Stimulated activated naive CD8-positive, alpha-beta T cell treated with anti-CD3 and anti-CD28 coated beads, Interleukin-15, Interleukin-2, amounts not matched to agents 100 ng/mL and 50 ng/mL, for 24 hours (primary cell): Measurements from ENCODE around the gene ZNF502.
"Not testable (repeated sequence)": the region's sequence is repeated elsewhere in the genome, so short reads cannot be mapped to it uniquely, and the experiment has no call there.

Experiments used
- H3K27ac Mint-ChIP-seq: one replicate; pipeline ENCODE4 v1.8.0; 2021; ENCODE audit warnings: mild to moderate bottlenecking, mixed read lengths
- H3K27me3 Mint-ChIP-seq: one replicate; pipeline ENCODE4 v1.8.0; 2021; ENCODE audit warnings: mixed read lengths
- H3K36me3 Mint-ChIP-seq: one replicate; pipeline ENCODE4 v1.8.0; 2021; ENCODE audit warnings: low read depth, mixed read lengths
- H3K4me1 Mint-ChIP-seq: one replicate; pipeline ENCODE4 v1.8.0; 2021; ENCODE audit warnings: low read depth, mixed read lengths
- H3K4me3 Mint-ChIP-seq: one replicate; pipeline ENCODE4 v1.8.0; 2021; ENCODE audit warnings: mild to moderate bottlenecking, mixed read lengths
- H3K9me3 Mint-ChIP-seq: one replicate; pipeline ENCODE4 v1.8.0; 2021; ENCODE audit warnings: mixed read lengths

ZNF502 gene

DNA sequence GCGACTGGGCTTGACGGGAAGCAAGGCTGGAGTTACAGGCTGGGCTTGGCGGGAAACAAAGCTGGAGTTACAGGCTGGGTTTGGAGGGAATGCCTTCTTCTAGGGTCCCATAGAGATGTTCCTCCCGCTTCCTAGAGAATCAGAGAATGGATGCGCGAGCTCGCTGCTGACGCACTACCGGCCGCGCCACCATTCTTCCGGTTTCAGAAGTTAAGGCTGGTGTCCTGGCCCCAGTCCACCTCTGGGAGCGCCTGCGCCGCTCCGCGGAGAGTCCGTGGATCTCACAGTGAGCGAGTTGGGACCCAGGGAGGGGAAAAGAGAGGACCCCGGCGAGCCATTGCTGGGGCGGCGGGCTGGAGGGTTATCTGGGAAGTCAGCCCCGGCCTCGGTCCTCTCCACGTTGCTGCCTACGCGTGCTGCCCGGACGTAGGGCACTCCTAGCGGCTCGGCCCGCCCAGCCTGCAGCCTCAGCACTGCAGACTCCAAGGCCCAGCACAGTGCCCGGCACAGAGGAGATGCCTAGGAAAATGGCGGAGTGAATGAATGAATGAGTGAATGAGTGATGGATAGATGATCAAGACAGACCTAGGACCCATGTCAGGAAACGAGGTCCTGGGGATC lies at the start of gene ZNF502:
TSS of gene ZNF502 (plus strand) at position 206 of the 621 bp plus-strand sequence. CDS start 7,602 bp downstream, outside the sequence.
- Mint-ChIP-seq H3K36me3 (peaks cover 38% of the 10 kb centered on the region), H3K27me3 (peaks cover 34% of the 10 kb centered on the region), H3K27ac (peak within 1 kb of the TSS; percentile 61), H3K4me1 (peaks cover 15% of the 10 kb centered on the region), H3K4me3 (peak within 1 kb of the TSS; percentile 85), H3K9me3 (peaks cover 47% of the 10 kb centered on the region)

DNA sequence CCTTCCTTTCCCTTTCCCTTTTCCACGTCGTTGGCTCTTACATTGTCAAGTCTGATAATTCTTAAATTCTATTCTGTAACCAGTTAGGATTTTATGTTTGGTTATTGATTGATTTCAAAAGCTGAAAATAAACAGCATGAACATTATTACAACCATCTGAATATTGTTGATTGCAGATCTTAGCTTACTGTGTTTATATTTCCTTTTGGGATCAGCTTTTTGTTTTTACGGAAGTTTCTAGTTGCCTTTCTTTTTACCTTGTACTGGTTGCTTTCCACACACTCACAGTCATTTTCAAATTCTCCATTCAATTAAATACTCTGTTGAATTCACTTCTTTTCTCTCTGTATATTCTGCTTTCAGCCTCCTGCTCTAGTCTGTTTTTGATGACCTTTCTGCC lies 47.3 kb upstream of the ZNF502 start:
- no peaks in the 10 kb centered on the region for H3K4me1 Mint-ChIP-seq
- no peak overlapping the region for H3K27ac Mint-ChIP-seq
- peaks cover 9% of the 10 kb centered on the region for H3K27me3 Mint-ChIP-seq
- H3K9me3 Mint-ChIP-seq: peaks cover 32% of the 10 kb centered on the region
- H3K4me3 Mint-ChIP-seq: no peak overlapping the region
- peaks cover 20% of the 10 kb centered on the region for H3K36me3 Mint-ChIP-seq

DNA sequence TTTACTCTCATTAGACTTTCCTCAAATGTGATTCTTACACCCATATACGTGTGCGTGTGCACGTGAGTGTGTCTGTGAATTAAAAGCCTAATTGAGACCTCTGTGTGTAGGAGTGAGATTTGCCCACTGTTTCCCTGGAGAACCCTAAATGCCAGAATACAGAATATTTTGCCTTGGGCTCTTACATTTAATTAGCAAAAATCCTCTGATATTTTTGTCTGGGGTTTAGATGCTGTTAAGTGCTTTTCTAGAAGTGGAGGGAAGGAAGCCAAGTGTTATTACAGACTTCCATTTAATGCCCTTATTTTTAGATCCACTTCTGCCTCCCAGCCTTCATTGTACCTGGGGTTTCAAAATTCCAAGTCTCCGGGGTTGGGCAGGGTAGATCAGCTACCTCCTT lies 46.1 kb upstream of the ZNF502 start:
- Mint-ChIP-seq H3K27ac (no peak overlapping the region), H3K4me1 (no peaks in the 10 kb centered on the region), H3K27me3 (peaks cover 9% of the 10 kb centered on the region), H3K36me3 (peaks cover 13% of the 10 kb centered on the region), H3K4me3 (no peak overlapping the region), H3K9me3 (peaks cover 32% of the 10 kb centered on the region)

DNA sequence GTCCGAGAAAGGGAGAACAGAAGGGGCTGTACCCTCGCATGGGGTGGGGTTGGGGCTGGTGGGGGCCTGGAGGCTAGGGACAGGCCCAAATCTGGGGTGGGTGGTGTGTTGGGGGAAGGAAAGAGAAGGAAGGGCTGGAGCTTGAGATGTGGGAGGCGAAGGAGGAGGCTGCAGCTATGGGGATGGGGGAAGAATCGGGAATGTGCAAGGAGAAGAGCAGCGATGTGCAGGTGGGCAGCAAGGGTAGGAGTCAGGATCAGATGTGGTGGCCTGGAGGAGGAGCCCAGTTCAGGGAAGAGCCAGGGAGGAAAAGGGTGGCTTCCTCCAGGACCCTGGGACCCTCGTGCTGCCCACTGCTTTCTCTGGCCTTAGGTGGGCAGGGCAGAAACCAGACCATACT lies 42.7 kb upstream of the ZNF502 start:
- peaks cover 37% of the 10 kb centered on the region for H3K9me3 Mint-ChIP-seq
- H3K27ac Mint-ChIP-seq: no peak overlapping the region
- no peak overlapping the region for H3K4me3 Mint-ChIP-seq

DNA sequence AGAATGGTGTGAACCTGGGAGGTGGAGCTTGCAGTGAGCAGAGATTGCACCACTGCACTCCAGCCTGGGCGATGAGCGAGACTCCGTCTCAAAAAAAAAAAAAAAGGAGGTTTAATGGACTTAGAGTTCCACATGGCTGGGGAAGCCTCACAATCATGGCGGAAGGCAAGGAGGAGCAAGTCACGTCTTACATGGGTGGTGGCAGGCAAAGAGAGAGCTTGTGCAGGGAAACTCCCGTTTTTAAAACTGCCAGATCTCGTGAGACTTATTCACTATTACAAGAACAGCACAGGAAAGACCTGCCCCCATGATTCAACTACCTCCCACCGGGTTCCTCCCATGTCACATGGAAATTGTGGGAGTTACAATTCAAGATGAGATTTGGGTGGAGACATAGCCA lies 39.0 kb upstream of the ZNF502 start:
- H3K9me3 Mint-ChIP-seq: peaks cover 19% of the 10 kb centered on the region
- not testable (repeated sequence) for H3K4me3 Mint-ChIP-seq, H3K36me3 Mint-ChIP-seq, H3K27ac Mint-ChIP-seq, H3K27me3 Mint-ChIP-seq, H3K4me1 Mint-ChIP-seq

More for the DNA sequence above, 42.7 kb upstream of the ZNF502 start:
- H3K36me3 Mint-ChIP-seq: peaks cover 8% of the 10 kb centered on the region
- no peaks in the 10 kb centered on the region for H3K4me1 Mint-ChIP-seq
- peaks cover 9% of the 10 kb centered on the region for H3K27me3 Mint-ChIP-seq

DNA sequence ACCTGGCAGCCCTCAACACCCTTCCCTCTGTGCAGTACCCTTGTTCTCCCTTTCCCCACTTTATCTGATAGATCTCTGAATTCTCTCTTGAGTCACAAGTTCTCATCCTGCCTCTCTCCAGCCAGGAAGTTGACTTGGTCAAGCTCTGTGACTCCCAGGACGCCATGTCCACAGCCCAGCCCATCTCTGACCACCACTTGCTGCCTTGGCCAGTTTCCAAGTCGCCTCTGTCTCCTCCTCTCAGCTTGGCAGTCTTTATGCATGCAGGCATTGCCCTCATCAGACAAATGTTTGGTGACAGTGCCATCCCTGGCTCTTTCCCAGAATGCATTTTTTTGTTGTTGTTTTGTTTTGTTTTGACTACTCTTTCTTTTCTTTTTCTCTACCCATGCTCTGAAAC lies 38.2 kb upstream of the ZNF502 start:
- peaks cover 15% of the 10 kb centered on the region for H3K9me3 Mint-ChIP-seq
- no peak overlapping the region for H3K4me3 Mint-ChIP-seq
- peaks cover 4% of the 10 kb centered on the region for H3K36me3 Mint-ChIP-seq
- H3K27me3 Mint-ChIP-seq: no peaks in the 10 kb centered on the region
- no peaks in the 10 kb centered on the region for H3K4me1 Mint-ChIP-seq
- no peak overlapping the region for H3K27ac Mint-ChIP-seq

DNA sequence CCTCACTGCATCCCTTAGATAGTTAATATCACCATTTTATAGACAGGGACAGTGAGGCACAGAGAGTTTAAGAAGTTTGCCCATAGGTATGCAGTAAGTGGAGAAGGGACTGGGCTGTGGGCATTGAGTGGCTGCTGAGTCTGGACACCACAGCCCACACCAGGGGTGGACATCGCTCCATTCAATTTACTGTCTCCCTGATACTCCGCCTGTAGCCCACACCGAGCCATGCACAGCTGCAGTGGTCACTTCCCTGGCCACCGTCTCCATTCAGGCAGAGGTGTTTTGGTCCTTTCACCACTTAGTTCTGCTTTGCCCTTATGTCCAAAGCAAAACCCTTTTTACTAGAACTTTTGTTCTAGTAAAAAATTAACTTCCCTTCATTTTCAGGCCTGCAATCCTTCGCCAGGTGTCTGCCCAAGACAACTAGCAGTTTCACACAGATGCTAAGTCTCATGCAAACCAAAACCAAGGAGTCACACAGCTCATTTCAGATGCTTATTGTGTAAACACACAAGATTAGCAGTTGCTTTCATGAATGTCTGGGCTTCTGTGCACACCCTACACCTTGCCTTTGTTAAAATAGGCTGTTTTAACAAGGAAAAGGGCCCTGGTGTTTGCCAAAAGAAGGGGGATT lies 33.9 kb upstream of the ZNF502 start:
- Mint-ChIP-seq H3K4me1 (no peaks in the 10 kb centered on the region), H3K4me3 (no peak overlapping the region)

DNA sequence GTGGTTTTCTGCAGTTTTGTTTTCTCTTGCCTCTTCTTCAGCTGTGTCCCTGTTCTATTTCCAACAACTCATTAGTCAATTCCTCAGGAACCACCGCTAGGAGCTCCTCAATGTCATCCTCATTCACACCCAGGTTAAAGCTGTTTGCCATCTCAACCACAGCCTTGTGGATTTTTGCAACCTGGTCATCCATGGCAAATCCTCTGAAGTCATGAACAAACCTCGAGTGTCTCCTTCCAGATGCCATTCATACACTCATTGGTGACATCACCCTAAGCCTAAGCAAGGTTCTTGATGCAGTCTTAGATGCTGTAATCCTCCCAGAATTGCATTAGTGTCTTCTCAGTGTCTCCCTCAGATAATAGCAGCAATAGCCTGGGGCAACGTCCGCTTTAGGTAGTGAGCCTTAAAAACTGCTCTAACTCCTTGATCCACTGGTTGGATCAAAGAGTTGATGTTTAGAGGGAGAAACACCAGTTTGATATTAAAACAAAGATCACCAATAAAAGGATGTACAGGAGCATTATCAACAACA lies 31.5 kb upstream of the ZNF502 start:
- Mint-ChIP-seq H3K9me3 (peaks cover 32% of the 10 kb centered on the region), H3K4me1 (peaks cover 10% of the 10 kb centered on the region), H3K27ac (no peak overlapping the region), H3K4me3 (no peak overlapping the region), H3K36me3 (peaks cover 42% of the 10 kb centered on the region), H3K27me3 (peaks cover 16% of the 10 kb centered on the region)

More for the DNA sequence above, 33.9 kb upstream of the ZNF502 start:
- H3K27ac Mint-ChIP-seq: no peak overlapping the region
- H3K36me3 Mint-ChIP-seq: peaks cover 19% of the 10 kb centered on the region
- peaks cover 20% of the 10 kb centered on the region for H3K9me3 Mint-ChIP-seq
- H3K27me3 Mint-ChIP-seq: no peaks in the 10 kb centered on the region

DNA sequence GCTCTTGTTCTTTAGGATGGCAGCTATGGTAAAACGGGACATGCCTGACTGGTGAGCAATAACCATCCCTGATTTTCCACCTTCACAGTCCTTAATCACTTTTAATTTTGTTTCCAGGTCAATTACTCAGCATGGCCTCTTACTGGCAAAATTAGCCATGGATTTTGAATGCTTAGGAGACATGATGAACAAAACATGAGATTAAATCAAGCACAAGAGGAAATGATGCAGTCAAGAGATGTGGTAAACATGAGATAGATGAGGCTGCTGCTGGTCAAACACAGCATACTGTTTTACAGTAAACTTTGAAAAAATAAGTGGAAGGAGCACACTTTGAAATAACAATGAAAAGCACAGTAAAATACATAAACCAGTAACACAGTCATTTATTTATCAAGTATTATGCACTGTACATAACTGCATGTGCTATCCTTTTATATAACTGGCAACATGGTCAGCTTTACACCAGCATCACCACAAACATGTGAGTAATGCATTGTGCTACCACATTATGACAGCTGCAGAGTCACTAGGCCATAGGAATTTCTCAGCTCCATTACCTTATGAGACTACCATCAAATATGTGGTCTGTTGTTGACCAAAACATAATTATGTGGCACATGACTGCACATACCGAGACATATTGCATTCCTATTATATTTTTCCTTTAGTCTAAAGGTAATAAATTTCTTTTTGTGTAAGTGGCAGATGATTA lies 30.1 kb upstream of the ZNF502 start:
- no peak overlapping the region for H3K4me3 Mint-ChIP-seq
- peaks cover 27% of the 10 kb centered on the region for H3K27me3 Mint-ChIP-seq
- H3K4me1 Mint-ChIP-seq: peaks cover 10% of the 10 kb centered on the region
- H3K36me3 Mint-ChIP-seq: peaks cover 51% of the 10 kb centered on the region
- no peak overlapping the region for H3K27ac Mint-ChIP-seq
- peaks cover 43% of the 10 kb centered on the region for H3K9me3 Mint-ChIP-seq

DNA sequence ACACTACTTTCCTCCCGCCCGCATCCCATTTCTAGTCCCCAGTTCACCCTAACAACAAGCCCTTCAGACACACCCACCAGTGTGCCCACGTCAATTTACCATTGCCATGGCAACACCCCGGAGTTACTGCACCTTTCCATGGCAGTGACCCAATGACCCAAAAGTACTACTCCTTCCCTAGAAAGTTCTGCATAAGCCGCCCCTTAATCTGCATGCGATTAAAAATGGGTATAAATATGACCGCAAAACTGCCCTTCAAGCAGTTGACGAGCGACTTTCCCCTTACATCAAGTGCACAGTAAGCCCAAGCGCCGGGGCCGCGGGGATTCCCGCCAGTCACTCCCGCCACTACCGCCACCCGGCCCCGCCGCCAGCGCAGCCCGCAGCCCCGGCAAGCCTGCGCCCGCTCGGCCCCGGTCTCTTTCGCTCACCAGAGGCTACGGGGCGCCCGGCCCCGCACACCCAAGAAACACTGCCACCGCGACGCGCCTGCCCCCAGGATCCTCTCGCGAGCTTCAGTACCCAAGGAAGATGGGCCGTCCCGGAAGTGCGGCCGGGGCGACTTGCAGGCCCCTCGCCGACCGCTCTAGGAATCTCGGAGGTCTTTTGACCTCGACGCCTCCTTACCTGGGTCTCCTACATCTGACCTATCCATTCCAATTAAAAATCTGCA lies 27.2 kb upstream of the ZNF502 start:
- peak overlapping the region; percentile 58 for H3K27ac Mint-ChIP-seq
- peaks cover 10% of the 10 kb centered on the region for H3K4me1 Mint-ChIP-seq
- peak overlapping the region; percentile 80 for H3K4me3 Mint-ChIP-seq
- peaks cover 60% of the 10 kb centered on the region for H3K9me3 Mint-ChIP-seq
- H3K27me3 Mint-ChIP-seq: peaks cover 49% of the 10 kb centered on the region
- peaks cover 57% of the 10 kb centered on the region for H3K36me3 Mint-ChIP-seq

DNA sequence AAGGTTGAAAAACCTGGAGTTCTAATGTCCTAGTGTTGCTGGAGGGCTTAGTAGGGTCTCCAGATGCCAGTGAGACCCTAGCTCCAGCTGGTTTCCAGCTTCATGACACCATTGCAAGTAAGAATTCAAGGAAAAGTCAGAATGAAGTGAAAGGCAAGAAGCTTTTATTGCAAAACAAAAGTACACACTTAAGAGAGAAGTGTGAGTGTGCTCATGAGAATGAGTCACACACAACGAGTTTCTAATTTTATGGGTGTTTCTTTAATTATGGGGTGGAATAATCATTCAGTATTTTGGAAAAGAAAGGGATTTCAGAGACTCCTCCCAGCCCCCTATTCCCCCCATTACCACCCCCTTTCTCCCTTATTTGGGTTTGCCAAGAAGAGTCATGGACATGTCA lies 24.6 kb upstream of the ZNF502 start:
- Mint-ChIP-seq H3K27me3 (peaks cover 74% of the 10 kb centered on the region), H3K36me3 (peaks cover 44% of the 10 kb centered on the region), H3K27ac (no peak overlapping the region), H3K4me1 (peaks cover 10% of the 10 kb centered on the region), H3K9me3 (peaks cover 65% of the 10 kb centered on the region), H3K4me3 (no peak overlapping the region)

DNA sequence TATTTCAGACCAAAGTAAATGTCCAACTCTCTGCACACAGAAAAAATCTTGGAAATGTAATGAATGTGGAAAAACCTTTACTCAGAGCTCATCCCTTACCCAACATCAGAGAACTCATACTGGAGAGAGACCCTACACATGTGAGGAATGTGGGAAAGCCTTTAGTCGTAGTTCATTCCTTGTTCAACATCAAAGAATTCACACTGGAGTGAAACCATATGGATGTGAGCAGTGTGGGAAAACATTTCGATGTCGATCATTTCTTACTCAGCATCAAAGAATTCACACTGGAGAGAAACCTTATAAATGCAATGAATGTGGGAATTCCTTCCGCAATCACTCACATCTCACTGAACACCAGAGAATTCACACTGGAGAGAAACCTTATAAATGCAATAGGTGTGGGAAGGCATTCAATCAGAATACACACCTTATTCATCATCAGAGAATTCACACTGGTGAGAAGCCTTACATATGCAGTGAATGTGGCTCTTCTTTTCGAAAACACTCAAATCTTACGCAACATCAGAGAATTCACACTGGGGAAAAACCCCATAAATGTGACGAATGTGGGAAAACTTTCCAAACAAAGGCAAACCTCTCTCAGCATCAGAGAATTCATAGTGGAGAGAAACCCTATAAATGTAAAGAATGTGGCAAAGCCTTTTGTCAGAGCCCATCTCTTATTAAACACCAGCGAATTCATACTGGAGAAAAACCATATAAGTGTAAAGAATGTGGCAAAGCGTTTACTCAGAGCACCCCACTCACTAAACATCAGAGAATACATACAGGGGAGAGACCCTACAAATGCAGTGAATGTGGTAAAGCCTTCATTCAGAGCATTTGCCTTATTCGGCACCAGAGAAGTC lies 9.0 kb downstream of the ZNF502 start:
- H3K27ac Mint-ChIP-seq: no peak overlapping the region
- H3K27me3 Mint-ChIP-seq: no peaks in the 10 kb centered on the region
- H3K36me3 Mint-ChIP-seq: peaks cover 71% of the 10 kb centered on the region
- peaks cover 58% of the 10 kb centered on the region for H3K9me3 Mint-ChIP-seq
- H3K4me1 Mint-ChIP-seq: no peaks in the 10 kb centered on the region
- no peak overlapping the region for H3K4me3 Mint-ChIP-seq

DNA sequence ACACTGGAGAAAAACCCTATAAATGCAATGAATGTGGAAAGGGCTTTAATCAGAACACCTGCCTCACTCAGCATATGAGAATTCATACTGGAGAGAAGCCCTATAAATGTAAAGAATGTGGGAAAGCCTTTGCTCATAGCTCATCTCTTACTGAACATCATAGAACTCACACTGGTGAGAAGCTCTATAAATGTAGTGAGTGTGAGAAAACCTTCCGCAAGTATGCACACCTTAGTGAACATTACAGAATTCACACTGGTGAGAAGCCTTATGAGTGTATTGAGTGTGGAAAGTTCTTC lies 9.6 kb downstream of the ZNF502 start:
- Mint-ChIP-seq H3K9me3 (peaks cover 54% of the 10 kb centered on the region), H3K36me3 (peaks cover 65% of the 10 kb centered on the region), H3K4me3 (no peak overlapping the region), H3K27me3 (no peaks in the 10 kb centered on the region), H3K4me1 (no peaks in the 10 kb centered on the region), H3K27ac (no peak overlapping the region)

DNA sequence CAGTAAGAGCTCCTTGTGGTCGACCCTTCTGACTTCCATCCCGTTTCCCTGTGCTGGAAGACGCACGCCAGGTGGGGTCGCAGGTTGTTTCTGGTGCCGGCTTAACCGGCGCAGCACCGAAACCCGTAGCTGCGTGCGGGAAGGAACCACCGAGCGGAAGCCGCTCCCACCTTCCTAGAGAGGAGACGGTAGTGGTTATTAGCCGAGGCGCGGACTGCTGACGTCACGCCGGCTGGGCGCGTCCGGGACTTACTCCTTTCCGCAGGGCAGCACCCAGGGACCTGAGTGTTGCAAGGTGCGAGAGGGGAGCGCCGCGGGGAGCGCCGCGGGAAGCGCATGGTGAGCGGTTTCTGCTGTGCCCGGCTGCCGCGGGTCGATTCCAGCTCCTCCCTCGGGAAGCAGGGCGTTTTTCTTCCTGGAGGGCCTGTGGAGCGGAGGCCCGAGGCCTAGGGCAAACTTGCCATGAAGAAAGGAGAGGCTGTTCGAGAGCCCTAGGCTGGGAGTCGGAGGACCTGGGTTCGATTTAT lies 17.0 kb downstream of the ZNF502 start, which contains the start of gene ZNF501:
TSS of gene ZNF501 (plus strand) at position 252 of the 527 bp plus-strand sequence. CDS start 4,787 bp downstream, outside the sequence.
- Mint-ChIP-seq H3K27ac (peak within 1 kb of the TSS; percentile 67), H3K4me3 (peak within 1 kb of the TSS; percentile 90), H3K36me3 (peaks cover 62% of the 10 kb centered on the region), H3K9me3 (peaks cover 70% of the 10 kb centered on the region), H3K27me3 (no peaks in the 10 kb centered on the region), H3K4me1 (peaks cover 14% of the 10 kb centered on the region)
